GM12874 (cell line): Measurements from ENCODE around the gene MFSD6L.

Experiments
- TF ChIP-seq, protein P1 (sequence below): IDR thresholded peaks from 2 replicates; pipeline ENCODE4 v1.5.1; 2011; ENCODE audit warnings: low read depth, mild to moderate bottlenecking, control low read depth, low read length, moderate library complexity; ENCODE audit not compliant: insufficient read depth

MFSD6L gene

DNA sequence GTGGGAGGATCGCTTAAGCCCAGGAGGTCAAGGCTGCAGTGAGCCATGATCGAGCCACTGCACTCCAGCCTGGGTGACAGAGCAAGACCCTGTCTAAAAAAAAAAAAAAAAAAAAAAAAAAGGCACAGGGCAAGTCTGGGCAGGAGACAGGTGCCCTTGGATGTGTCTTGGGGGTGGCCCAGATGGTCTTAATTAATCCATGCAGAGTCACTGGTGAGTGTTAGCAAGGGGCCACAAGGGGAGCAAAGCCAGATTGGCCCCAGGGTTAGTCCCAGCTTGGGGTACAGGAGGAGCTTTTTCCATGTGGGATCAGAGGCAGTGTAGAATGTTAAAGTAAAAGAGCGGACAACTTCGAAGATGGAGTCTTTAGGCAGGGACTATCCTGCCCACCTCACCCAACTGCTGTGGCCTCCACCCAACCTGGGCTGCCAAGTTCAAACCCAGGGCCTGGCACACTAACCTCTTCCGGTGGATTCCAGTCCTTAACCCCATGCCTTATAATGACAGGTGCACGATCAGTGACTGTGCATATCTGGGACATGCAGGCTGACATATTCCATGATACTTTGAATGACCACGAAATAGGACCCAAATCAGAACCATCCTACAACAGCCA is 32.2 kb upstream of the MFSD6L start:
- TF ChIP-seq, protein P1, sequence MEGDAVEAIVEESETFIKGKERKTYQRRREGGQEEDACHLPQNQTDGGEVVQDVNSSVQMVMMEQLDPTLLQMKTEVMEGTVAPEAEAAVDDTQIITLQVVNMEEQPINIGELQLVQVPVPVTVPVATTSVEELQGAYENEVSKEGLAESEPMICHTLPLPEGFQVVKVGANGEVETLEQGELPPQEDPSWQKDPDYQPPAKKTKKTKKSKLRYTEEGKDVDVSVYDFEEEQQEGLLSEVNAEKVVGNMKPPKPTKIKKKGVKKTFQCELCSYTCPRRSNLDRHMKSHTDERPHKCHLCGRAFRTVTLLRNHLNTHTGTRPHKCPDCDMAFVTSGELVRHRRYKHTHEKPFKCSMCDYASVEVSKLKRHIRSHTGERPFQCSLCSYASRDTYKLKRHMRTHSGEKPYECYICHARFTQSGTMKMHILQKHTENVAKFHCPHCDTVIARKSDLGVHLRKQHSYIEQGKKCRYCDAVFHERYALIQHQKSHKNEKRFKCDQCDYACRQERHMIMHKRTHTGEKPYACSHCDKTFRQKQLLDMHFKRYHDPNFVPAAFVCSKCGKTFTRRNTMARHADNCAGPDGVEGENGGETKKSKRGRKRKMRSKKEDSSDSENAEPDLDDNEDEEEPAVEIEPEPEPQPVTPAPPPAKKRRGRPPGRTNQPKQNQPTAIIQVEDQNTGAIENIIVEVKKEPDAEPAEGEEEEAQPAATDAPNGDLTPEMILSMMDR, result no peak

DNA sequence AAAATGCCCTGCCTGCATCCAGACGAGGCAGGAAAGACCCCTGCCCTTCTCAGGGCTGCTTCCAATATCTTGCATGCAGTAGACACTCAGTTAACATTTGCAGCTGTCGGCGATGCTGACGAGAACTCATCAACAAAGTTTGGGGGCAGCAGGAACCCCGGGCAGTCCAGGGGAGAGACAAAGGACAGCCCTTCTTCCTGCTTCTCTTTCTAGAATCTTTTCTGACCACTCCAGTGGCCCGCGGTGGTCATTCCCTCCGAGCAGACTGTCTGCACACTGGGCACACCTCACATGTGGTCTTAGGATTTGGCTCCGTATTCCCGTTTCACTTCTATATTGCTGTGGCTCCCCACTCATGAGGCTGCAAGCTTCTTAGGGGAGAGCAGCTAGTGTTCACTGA is 31.0 kb upstream of the MFSD6L start:
- TF ChIP-seq, protein P1, result no peak

DNA sequence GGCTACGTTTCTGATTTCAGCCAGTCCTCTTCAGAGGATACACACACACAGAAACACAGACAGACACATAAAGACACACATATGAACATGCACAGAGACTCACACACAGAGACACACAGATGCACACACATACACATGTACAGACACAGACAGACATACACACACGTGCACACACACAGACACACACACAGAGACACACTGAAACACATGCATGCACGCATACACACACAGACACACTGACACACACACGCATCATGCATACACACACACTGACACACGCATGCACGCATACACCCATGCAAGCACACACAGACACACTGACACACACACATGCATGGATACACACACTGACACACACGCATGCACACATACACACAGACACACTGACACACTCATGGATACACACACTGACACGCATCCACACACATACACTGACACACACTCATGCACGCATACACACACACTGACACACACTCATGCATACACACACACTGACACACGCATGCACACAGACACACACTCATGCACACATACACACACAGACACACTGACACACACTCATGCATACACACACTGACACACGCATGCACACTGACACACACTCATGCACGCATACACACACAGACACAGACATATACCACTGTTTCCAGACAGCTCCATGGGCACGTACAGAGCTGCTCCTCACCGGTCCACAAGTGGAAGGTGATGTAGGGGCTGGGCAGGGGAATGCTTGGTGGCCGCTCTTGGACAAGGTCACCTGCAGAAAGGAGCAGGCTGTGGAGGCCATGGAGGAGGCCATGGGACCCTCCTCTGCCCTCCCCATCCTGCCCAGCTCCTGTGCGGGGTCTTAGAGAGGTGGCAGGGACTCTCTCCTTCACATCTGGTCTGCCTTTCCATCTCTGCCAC is 30.1 kb upstream of the MFSD6L start:
- TF ChIP-seq, protein P1, result no peak

DNA sequence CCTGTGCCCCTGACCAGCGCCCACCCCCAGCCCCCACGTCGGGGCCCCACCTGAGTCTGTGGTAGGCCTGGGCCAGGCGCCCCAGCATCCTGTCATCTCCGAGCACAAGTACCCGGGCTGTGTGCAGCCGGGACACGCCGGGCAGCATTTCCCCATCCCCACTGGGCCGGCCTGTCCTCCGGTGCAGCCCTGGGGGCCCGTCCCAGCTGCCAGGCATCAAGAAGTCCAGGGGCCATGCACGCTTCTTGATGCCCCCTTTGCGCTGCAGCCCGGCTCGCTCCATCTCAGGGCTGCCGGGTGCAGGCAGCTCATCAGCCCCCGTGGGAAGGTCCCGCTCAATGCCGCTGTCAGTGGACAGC is 29.3 kb upstream of the MFSD6L start:
- TF ChIP-seq, protein P1, result no peak

DNA sequence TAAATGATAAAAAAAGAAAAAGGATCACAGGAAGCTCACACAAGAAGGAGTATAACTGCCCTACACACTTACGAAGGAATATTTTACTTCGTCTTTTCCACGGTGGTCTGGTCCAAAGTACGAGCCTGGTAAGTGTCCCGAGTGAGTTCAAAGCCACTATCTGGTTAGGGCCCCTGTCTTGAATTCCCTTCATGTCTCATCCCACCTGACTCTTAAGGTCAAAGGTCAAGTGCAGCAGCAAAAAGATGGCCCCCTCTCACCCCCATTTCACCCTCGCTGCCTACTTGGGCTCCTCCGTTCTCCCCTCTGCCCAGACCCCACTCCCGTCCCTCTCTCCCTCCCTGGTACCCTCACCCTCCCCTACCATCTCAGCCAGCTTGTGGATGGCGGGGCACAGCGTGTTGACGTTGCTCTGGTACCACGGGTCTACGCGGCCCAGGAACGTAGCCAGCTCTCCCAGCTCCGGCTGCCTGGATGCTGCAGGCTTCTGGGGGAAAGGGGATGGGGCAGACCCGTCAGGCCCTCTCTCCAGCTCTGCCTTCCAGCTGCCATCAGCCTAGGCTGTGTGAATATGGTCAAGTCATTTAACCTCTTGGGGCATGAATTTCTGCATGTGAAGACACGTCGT is 27.8 kb upstream of the MFSD6L start:
- TF ChIP-seq, protein P1, result no peak

DNA sequence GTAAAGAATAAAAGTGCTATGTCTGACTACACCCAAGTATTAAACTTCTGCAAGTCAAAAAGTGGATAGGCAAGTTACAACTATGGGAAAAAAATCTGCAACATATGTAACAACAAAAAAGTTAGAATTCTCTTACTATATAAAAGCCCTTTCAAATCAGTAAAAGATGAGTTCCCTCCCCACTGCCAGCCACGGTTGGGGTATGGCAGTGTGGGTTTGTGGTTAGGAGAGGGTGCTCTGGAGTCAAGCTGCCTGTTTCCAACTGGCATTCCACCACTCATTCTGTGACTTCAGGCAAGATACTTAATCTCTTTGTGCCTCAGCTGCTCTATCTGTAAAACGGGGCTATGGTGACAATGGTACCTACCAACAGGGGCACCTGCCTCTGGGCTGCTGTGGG is 26.6 kb upstream of the MFSD6L start:
- TF ChIP-seq, protein P1, result no peak

DNA sequence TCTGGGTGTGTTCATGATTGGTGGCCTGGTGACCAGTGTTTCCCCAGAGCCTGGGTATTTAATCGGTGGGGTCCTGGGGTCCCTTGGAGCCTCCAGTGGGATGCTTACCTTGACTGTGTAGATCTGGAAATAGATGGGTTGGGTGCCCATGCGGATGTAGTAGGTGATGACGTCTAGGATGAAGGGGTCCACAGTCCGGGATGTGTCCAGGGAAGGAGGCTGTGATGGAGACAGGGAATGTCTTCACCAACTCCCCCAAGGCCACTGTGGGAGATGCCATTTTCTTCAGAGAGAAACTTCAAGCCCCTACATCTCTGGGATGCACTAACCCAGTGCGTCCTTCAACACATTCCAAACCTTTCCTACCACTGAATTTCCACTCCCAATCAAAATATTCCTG is 24.1 kb upstream of the MFSD6L start:
- TF ChIP-seq, protein P1, result no peak
